GM19193 (cell line): ENCODE data around the gene CORO2B.

ENCODE experiments used
- POLR2A ChIP-seq: IDR thresholded peaks from 4 replicates; pipeline ENCODE4 v1.6.1; 2011; ENCODE audit not compliant: insufficient read depth, insufficient read length; ENCODE audit errors: extremely low read depth

The CORO2B gene

DNA sequence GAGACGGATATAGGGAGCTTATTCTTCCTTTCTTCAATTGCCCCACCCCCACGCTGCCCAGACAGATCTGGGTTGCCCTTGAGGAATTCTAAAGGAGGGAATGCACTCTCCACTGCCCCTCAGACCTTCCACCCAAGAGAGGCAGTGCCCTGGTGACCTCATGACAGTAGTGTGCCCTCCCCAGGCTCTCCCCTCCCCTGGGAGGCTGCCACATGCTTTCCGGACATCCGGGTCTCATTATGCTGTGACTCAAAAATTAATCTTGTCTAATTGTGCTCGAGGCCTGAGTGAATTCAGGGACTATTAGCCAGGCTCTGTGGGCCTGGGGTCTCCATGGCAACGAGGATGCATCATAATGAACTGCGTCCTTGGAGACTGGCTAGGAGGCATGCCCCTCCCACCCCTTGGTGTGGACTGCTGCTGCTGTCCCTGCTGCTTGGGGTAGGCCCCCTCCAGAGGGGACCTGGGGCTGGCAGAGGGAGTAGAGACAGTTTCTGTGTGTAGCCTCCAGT is 20.8 kb downstream of the CORO2B start:
- no peak for TF ChIP-seq POLR2A

DNA sequence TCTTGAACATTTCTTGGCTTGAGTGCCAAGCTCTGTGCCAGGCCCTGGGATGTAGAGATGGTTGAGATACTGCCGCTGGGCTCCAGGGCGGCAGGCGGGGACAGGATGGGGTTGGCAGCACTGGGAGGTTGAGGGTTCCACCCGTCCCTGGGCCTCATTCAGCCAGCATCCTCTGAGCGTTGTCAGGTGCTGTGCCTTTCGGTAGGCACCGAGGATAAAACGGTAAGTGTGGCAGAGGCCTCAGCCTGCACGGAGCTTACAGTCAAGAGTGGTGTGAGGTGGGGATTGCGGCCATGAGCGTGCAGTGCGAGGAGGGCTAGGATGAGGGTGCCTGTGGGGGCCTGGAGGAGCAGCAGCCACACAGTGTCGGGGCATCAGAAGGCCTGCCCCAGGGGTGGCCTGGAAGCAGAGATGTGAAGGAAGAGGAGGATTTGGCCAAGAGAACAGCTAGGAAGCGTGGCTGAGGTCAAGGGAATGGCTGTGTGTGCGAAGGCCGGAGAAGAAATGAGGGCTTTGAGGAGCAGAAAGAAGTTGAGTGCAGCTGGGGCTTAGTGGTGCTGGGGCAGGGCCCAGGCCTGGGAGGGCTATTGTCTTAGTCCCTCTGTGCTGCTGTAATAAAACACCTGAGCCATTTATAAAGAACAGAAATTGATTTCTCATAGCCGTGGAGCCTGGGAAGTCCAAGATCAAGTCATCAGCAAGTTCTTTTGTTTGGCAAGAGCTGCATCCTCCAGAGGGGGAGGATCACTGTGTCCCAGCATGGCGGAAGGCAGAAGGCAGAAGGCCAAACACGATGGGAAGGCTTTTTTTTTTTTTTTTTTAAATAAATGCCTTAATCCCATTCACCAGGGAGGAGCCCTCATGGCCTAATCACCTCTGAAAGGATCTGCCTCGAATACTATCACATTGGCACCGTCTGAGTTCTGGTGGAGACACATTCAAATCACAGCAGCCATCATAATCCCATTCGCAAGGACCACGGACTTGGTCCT is 22.7 kb downstream of the CORO2B start:
- TF ChIP-seq POLR2A: no peak

- no peak for TF ChIP-seq POLR2A
Observed at GRCh38 chr15:68602459-68603215, 23.8 kb downstream of the CORO2B start.

- TF ChIP-seq POLR2A: no peak
Observed at GRCh38 chr15:68603216-68603595, 24.4 kb downstream of the CORO2B start.

GRCh38 chr15:68603951-68604350 is 25.2 kb downstream of the CORO2B start:
- TF ChIP-seq POLR2A: no peak

DNA sequence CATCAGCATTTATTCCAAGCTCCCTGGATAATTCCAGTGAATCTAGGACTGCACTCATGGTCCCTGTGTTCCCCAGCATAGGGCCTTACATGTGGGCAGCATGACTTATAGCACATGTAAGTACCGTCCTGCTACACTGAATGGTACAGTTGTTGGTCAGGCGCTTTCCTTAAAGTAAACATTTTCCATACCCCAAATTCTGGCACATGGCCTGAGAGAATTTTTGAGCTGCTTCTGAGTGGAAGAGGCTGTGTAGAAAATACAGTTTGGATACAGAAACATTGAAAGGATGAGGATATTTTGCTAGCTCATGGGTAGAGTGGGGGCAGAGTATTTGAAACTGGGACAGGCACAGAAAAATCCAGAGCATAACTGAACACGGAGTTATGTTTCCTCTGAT is 27.6 kb downstream of the CORO2B start:
- TF ChIP-seq POLR2A: no peak

- TF ChIP-seq POLR2A: no peak
Observed at GRCh38 chr15:68608206-68608843, 29.5 kb downstream of the CORO2B start.

DNA sequence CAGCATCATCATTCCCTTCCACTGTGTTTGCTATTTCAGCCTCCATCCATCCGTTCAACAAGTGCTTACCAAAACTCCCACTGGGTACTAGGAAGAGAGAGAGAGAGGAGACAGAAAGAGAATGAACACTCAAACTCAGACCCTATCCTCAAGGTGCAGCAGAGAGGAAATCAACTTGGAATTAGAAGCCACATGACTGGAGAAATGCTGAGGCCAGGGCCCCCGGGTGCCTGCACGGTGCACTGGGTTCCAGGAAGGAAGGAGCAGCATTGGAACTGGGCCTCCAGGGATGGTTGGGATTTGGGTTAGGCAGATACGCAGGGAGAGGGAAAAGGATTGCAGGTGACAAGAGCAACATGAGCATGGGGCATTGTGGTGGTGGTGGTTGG is 30.0 kb downstream of the CORO2B start:
- TF ChIP-seq POLR2A: no peak

- no peak for TF ChIP-seq POLR2A
Observed at GRCh38 chr15:68609629-68610028, 30.8 kb downstream of the CORO2B start.

DNA sequence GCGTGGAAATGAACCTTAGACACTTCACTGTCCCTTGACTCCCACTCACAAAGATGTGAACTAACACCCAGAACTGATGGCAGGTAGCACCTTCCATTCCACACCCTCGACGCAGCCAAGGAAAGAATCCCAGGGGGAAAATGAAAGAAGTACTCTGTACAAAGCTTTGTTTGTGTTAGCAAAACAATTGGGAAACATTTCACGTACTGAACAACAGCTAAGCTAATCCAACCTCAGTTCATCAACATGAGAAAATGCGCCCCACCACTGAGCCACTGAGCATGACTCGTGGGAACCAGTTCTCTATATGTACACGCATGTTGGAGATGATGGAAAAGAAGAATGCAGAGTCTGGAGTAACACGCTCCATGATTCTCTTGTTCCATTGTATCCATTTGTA is 32.0 kb downstream of the CORO2B start:
- no peak for TF ChIP-seq POLR2A

DNA sequence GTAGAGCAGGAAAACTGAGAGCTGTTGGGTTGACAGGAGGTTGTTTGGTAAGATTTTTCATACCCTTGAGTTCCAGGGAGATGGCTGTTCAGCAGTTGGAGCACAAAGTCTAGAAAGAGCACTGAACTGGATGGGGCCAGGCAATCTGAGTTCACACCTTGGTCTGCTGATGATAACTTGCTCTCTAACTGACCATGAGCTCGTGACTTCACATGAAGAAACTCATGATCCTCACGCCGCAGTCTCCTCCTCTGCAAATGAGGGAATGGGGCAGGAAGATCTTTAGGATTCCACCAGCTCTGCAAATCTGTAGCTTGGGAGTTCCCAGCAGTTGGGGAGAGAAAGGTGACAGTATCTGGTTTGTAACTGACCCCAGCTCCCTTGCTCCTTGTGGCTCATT is 33.7 kb downstream of the CORO2B start:
- no peak for TF ChIP-seq POLR2A

GRCh38 chr15:68612979-68613740 is 34.4 kb downstream of the CORO2B start:
- no peak for TF ChIP-seq POLR2A

- no peak for TF ChIP-seq POLR2A
Observed at GRCh38 chr15:68614286-68615035, 35.7 kb downstream of the CORO2B start.

- TF ChIP-seq POLR2A: no peak
Observed at GRCh38 chr15:68615301-68615700, 36.5 kb downstream of the CORO2B start.
